Measurements from ENCODE around the gene NKD1.

- no peak for TF ChIP-seq CTCF (IDR thresholded peaks at IDR 0.05)
- TF ChIP-seq POLR2A (IDR thresholded peaks at IDR 0.05) = no peak
Observed at GRCh38 chr16:50638816-50639670, 90.8 kb downstream of the NKD1 start.
